GM21423 (cell line): ENCODE data around the gene SKAP1.
"Not testable (repeated sequence)": the region's sequence is repeated elsewhere in the genome, so short reads cannot be mapped to it uniquely, and the experiment has no call there.

Experiments
- ATAC-seq: cut with Tn5 transposase; IDR thresholded peaks from one replicate; pipeline ENCODE4 v1.9.1; 2021; ENCODE audit warnings: mild to moderate bottlenecking, moderate library complexity; ENCODE audit not compliant: unreplicated experiment

SKAP1 gene

GRCh38 chr17:48250949-48251348 is 179.1 kb downstream of the SKAP1 start:
- ATAC-seq: no peak

DNA sequence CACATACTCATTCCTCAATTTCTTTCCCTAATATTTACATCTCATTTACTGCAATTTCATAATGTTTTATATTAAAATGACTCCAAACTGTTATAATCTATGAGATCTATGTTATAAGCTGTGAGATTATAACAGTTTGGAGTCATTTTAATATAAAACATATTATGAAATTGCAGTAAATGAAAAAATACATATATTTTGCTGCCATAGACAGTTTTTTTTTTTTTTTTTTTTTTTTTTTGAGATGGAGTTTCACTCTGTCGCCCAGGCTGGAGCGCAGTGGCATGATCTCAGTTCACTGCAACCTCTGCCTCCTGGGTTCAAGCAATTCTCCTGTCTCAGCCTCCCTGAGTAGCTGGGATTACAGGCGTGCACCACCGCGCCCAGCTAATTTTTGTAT is 180.0 kb downstream of the SKAP1 start:
- ATAC-seq: not testable (repeated sequence)

DNA sequence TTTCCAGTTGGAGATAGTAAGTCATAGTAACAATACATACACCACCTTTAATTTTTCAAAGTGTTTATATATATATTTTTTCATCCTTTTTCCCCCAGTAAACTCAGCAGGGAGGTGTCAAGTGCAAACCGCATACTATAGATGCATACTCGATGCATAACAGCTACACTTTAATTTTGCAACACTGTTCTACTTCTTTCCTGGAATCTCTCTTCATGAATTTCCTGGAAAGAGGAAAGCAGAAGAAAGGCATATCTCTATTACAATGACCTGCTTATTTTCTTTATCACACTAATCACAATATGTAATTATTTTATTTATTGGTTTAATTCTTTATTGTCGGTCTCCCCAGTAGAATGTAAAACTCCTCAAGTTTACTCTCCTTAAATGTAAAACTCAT is 182.4 kb downstream of the SKAP1 start:
- no peak for ATAC-seq

- no peak for ATAC-seq
These were observed 183.0 kb downstream of the SKAP1 start for GRCh38 chr17:48247038-48247437.

- ATAC-seq: no peak
These were observed 183.4 kb downstream of the SKAP1 start for GRCh38 chr17:48246612-48247011.

GRCh38 chr17:48245465-48246033 is 184.5 kb downstream of the SKAP1 start:
- ATAC-seq: not testable (repeated sequence)

DNA sequence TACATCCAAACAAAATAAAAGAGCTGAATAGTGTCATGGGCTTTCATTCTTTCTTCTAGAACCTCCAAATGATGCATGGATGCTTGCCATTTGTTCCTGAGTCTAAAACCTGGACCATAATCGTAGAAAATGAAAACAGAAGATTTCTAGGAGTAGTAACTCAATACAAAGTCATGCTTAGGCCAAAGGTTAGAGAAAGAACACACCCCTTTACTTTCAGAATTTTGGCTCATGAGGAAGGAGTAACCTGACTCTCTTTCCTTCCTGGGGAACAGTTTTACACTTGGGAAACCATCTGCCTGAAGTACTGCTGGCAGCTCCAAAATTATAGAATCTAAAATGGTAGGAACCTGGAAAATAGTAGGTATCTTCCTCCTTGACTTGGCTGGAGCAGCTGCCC is 185.2 kb downstream of the SKAP1 start:
- no peak for ATAC-seq

DNA sequence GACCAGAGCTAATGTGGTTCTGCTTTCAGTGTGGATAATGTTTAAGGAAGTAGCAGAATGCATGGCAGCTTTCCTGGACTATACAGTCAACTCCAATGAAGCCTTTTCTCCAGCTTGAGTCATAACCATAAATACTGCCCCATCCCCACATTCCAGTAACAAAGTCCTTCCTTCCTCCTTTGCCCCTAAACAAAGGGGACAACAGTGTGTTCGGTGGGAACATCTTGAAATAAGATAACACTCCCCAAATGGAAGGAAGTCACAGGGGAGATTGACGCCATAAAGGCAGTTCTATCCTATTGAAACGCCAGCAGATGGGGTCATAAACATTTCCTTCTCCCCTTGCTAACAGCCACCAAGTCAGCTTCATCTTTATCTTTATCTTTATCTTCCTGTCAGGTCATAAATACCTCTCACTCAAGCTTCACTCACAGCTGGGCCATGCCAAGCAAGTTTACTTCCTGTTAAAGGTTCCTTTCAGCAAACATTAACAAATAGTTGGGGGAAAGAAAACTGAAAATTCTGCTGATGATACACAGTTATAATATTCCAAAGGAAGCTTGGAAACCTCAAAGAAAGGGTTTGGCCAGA is 185.8 kb downstream of the SKAP1 start:
- no peak for ATAC-seq

DNA sequence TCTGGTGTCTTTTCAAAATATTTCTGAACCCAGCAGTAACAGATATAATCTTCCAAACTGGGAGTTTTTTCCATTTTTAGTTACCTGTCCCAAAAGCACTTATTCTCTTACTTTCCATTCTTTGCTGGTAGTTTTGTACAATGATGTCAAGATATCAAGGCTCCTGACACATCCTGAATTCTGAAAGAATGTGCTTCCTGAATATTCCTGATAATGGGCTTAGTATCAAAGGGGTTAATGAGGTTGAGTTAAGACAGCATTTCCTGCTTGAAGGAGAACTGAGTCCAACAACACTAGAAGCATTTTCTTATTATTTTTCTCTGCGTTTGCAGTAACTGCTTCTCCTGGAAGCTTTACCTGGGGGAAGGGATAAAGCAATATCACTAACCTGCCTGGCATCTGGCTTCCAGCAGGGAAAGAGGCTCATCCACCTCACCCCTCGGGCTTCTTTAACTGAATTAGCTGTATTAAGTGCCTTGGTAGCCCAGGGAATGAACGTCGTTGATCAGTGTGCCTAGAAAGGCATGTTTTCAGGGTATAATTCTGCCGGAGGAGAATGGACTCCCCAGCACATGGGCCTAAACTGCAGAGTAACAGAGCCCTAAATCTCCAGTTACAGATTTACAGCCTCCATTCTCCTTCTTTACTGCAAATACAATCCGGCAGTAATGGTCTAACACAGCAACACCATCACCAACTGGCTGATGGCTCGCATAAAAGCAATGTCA is 188.1 kb downstream of the SKAP1 start:
- no peak for ATAC-seq

DNA sequence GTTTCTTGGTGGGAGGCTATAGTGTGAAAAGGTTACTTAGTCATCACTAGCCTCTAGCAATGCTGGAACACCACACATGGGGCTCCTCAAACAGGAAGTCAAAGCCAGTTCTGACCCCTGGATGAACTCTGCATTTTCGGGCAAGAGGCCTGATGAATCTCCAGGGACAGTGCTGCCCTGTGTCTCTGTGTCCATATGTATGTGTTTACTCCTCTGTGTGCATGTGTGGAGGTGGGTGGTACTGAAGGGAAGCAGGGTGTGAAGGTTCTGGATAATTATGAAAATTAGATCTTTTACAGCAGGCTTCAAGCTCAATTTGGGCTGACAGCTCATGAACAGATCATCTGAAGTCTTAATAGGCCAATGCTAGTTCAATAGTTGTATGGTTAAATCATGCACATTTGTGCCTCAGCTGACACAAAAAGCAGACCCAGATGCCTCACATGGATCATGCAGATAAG is 188.9 kb downstream of the SKAP1 start:
- peak; percentile 85 for ATAC-seq

- ATAC-seq: no peak
These were observed 189.4 kb downstream of the SKAP1 start for GRCh38 chr17:48240562-48241130.

GRCh38 chr17:48240122-48240521 is 189.9 kb downstream of the SKAP1 start:
- ATAC-seq: no peak

- ATAC-seq: no peak
These were observed 190.4 kb downstream of the SKAP1 start for GRCh38 chr17:48239603-48239995.

GRCh38 chr17:48238933-48239602 is 190.9 kb downstream of the SKAP1 start:
- ATAC-seq: no peak

GRCh38 chr17:48237456-48237855 is 192.6 kb downstream of the SKAP1 start:
- ATAC-seq: no peak

DNA sequence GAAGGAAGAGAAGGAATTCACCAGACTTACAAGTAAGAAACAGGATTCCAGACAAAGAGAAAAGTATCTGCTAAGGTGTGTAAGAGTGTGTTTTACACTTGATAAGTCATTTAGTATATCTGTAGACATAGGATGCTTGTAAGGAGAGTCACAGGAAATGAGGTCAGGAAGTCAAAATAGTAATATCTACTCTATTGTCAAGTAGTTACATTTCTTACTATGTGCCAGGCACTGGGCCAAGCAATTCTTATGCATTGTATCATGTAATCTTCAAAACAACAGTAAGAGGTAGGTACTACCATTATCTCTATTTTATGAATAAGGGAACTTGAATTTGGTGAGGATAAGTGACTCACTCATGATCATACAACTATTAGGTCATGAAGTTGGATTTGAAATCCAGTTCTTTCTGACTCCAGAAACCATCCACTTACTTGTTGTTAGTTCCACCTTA is 193.3 kb downstream of the SKAP1 start:
- ATAC-seq: no peak

GRCh38 chr17:48234922-48235321 is 195.1 kb downstream of the SKAP1 start:
- ATAC-seq: no peak

DNA sequence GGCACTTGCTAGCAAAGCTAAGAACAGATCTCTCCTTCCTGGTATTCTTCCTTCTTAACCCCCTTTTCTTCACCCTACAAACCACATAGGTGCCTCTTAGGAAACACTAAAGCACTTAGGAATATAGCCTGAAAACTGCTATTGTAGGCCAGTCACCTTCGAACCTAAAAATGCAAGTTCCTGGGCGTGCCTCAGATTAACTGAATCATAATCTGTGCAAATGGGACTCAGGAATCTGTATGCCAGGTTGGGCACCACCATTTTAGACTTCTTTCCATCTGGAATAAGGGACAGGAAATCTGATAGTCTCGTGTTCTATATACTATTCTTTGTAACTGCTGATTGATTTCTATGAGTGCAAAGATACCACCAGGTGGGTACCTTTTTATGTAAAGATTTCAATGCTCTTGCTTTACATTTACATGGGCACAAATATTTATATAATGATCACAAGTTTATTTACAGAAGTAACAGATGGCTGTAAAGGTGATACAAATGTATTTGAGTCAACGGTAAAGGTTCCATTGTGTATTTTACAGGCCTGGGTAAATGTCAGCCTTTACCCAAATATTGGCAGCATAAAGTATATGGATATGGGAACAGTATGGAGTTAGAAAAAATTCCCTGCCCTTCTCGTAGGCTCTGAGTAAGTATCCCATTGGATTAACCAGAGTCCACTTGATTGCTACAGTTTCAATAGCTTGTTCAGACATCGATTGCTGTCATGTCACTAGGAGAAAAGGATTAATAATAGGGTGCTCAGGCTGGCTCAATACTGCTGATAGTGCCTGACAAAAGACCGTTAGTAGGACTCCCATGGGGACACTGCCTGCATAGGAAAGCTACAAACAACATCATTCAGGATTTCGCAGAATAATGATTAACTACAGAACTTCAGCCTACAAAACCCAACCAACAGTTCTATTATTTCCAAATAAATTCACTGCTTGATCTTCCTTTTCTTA is 197.7 kb downstream of the SKAP1 start:
- no peak for ATAC-seq

DNA sequence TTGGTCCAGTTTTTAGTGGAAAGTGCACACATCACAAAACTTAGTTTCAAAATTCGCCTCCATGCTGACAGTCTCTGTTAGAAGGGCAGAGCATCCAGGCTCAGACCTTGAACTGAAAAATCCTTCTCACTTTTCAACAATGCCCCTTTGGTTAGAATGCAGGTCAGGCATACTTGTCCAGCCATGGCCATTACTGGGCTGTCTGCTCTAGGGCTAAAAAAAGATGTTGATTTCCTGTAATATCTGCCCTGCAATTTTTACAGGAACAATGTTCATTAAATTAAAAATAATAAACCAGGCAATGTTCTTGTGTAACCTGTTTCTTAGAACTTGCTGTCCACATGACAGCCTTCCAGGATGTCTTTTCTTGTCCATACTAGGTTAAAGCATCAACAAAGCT is 200.1 kb downstream of the SKAP1 start:
- no peak for ATAC-seq

DNA sequence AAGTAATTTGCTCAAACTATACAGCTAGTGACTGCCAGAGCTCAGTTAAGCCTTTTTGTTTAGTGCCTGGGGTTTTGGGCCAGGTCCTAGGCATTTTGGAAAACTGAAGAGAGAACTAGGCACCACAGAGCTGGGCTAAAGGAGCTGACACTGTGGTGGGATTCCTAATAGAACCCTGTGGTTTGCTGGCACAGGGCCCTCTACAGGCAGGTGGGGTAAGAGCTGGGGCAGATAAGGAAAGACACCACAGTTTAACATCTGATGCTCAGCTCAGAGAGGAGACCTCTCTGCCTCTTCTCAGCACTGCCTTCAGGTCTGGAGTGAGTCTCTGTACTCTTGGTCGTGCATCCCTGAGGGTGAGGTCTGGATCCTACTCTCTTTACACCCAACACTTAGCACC is 201.3 kb downstream of the SKAP1 start:
- ATAC-seq: no peak
